Stimulated activated CD4-positive, alpha-beta T cell treated with anti-CD3 and anti-CD28 coated beads, Interleukin-15, amount 100 ng/mL, for 24 hours (primary cell): ENCODE data around the gene ZBTB7C.

Experiments
- DNase-seq: peaks from one replicate; pipeline ENCODE4 v3.0.0-alpha.2; 2020

The ZBTB7C gene

DNA sequence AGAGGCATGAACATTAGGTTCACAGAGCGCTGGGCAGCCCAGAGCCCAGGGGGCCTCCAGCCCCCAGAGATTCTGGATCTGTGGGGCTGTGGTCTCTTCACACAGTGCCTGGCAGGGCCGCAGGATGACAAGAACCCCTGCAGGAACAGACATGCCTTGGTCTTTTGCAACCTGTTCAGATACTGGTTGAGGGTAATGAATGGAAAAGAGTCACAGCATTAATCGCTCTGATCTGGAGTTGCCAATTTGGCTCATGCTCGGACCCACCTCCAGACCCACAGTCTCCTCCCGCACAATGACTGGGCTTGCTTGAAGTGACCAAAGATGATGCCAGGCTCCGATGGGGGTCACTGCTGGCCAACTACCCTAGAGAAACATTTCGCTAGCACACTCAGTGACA lies 249.4 kb downstream of the ZBTB7C start:
- no peak for DNase-seq

DNA sequence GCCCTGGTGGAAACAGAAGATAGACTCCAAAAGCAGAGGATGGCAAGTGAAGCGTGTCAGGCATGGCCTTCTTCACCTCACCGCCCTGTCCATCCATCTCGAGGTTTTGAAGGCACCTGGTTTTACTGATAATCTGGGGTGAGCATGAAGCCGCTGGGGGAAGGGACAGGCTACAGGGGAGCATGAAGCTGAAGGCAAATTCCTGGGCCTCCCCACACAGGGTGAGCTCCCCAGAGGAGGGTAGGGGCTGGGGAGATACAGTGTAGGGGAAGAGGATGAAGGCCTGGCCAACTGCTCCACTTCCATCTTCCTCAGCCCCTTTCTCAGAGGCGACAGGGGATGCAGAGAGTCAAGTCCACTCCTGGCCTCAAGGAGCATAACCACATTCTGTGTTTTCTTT lies 250.5 kb downstream of the ZBTB7C start:
- no peak for DNase-seq

DNA sequence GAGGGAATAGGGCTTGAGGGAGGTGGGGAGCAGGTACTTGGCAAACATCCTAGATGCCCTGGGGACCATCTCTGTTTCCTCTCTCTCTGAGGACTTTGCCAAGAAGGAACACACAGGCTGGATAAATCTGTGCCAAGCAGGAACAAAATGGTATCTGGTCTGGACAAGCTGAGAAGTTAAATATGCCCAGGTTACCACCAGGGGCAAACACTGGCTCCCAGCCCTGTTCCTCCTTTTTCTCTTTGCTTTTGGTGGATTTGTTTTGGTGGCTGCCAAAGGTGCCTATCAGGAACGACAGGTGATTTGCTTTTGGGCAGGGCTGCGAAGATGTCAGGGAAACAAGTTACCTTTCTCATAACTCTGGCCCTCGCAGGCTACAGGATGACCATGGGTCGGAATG lies 251.2 kb downstream of the ZBTB7C start:
- no peak for DNase-seq

DNA sequence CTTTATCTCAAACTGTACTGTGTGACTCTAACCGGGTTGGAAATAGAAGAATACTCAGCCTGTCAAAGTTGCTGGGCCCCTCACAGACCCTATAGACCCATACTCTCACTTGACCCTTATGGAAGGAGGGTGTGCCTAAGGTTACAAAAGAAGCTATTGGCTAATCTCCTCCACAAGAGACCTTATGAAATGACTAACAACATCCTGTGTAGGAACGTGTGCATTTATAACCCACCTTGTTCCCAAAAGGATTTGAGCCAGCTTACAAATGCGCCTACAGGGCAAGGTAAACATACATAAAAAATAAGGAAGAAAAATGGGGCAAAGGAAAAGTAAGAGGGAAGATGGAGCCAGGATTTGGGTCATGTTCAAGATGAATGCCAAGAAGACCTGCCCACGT lies 253.3 kb downstream of the ZBTB7C start:
- no peak for DNase-seq

DNA sequence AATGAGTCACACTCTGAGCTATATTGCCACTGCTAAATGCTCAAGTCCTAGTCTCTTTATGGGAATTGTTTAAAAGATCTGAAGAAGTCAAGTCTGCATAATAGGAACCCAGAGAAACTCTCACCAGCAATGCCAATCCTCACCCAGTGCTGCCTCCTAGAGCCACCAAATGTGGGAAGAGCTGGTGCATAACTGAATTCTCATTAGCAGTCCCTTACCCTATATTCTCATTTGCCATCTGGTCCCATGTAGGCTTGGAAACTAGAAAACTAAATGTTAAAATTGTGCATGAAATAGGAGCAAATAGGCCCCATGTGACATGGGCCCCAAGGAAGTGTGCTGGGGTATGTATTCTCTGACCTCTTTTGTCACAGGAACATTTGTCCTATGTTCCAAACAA lies 254.4 kb downstream of the ZBTB7C start:
- no peak for DNase-seq

DNA sequence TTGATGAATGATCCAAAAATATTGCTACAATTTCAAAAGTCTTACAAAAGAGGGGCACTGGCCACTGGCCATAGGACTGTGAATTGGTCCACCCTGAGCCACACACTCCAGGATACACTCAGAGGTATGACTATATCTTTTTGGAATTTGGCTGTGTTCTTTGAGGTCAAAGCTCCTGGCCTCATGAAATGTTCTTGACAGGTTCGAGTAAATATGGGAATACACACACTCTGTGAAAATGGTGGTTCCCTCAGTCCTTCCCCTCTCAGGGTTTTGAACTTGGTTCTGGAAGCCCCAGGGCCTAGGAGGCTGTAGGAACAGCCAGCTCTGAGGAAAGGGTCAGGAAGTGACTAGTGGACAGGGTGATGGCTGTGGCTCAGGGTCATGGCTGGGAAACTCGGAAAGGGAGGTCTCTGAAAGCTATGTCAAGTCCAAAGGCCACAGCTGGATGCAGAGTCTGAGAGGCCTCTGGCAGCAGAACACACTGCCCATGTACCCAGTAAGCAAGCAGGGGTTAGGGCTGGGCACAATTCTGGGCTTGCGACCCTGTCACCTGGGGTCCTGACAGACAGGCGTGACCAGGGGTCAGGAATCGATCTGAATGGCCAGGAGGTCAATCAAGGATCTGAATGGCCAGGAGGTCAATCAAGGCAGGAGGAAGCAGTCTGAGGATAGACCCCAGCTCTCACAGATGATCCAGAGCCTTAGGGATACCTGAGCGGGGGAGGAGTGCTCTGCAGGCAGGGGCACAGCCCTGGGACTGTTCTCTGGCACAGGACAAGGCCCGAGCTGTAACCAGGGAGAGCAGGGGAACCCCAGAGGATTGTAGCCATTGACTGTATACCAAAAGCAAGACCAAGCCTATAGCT lies 255.3 kb downstream of the ZBTB7C start:
- DNase-seq: no peak

DNA sequence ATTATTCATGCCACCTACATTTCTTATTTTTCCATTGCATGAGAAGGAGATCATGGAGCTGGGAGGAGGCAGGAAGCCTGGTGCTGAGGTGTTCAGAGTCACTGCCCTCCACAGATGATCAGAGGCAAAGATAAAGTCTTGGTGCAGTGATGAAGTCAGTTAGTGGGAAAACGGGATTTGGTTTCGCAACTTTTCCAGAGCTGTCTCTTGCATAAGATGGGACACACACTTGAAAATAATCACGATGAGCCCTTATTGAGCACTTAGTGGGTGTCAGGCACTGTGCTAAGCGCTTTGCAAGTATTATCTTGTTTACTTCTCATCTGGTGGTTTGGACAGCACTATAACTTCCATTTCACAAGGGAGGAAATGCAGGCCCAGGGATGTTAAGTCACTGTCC lies 256.6 kb downstream of the ZBTB7C start:
- no peak for DNase-seq

DNA sequence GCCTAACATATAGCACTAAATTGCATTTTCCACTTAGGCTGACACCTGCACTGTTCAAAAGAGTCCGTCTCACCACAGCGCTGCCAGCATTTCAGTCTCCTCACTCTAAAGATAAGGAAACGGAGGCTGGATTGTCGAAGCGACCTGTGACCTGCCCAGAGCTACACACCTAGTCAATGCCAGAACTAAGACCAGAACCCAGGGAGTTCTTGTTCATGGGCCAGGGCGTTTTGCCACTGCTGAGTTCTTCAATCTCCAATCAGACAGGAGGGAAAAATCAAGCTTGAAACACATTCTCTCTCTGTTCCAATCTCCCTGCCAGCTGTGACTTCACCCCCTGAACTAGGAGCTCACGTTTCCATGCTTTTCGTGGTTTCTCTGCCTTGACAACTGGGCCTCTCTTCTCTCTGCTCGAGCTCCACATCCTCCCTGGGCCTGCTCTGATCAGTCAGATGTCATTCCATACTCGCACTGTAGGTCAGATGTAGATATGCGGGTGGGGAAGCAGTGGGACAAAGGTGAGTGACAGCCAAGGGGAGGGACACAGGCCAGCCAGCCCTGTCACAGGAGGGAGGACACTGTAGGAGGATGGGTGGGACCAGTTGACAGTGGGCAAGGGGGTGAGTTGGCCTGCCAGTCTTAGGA lies 257.6 kb downstream of the ZBTB7C start:
- no peak for DNase-seq

DNA sequence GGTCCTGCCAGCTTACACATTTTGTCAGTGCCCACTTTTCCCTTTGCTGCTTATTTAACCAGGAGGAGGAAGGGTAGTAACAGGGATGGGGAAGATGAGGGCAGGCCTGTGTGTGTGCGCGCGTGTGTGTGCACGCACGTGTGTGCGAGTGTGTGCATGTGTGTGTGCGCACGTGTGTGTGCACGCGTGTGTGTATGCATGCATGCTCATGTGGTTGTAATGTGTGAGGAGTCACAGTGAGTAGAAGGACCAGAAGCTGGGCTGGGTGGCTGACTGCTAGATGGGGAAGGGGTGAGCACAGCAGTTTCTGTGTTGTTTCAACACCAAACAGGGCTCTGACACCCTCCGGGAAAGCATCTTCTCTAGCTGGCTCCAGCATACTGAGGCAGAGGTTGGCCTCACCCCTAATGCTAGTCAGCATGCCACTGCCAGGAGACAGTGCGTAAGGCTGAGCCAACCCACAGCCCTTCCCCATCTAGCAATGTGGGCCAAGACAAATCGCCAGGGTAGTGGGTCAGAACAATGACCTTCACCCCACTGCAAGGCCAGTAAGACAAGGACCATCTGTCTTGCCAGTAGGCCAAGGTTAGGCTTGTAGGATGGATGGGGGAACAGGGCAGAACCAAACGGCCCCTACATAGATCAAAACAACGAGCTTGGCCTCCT lies 260.0 kb downstream of the ZBTB7C start:
- DNase-seq: no peak

DNA sequence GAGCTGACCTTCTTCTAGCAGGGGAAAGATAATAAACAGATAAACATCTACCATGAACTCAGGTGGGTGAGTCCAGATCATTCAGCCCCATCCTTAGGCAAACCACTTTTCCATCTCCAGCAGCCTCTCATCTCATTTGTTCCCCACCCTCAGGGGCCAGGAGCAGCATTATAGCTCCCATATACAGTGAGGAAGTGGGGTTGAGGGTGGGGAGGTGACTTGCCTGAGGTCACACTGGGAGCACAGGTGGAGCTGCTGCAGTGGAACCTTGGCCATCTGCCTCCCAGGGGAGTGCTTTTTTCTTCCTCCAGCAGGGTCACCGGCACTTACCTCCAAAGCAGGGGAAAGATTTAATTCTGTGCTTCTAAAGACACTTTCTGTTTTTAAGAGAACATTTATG lies 266.2 kb downstream of the ZBTB7C start:
- DNase-seq: no peak

DNA sequence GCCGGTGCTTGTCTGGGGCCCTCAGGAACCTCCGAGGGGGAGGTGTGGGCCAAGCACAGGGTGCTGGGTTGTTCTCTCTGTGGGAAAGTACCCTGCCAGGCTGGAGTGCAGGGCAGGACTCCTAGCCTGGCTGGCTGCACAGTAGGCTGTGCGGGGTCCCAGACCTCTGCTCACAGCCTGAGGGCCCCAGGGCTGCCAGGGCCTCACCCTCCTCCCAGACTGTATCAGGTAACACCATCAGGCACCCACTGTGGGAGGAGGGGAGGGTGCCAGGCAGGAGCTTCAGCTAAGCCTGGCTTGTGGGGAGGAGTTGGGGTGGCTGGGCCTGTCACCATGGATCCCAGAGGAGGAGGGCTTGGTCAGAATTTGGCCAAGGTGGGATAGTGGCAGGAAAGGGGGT lies 266.8 kb downstream of the ZBTB7C start:
- DNase-seq: no peak

DNA sequence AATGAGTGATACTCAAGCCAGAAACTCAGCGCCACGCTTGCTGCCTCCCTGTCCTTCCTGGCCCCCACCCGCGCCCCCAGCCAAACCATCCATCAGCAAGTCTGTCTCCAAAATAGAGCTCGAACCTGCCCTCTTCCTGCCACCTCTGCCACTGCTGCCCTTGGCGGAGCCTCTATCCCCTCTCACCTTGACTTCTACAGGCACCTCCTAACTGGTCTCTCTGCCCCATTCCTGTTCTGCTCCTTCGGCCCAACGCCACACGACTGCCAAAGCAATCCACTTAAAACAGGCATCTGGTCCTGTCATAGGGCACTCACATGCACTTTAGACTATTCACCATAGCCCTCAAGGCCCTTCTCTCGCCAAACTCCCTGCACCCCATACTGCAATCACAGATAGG lies 268.5 kb downstream of the ZBTB7C start:
- DNase-seq: no peak

DNA sequence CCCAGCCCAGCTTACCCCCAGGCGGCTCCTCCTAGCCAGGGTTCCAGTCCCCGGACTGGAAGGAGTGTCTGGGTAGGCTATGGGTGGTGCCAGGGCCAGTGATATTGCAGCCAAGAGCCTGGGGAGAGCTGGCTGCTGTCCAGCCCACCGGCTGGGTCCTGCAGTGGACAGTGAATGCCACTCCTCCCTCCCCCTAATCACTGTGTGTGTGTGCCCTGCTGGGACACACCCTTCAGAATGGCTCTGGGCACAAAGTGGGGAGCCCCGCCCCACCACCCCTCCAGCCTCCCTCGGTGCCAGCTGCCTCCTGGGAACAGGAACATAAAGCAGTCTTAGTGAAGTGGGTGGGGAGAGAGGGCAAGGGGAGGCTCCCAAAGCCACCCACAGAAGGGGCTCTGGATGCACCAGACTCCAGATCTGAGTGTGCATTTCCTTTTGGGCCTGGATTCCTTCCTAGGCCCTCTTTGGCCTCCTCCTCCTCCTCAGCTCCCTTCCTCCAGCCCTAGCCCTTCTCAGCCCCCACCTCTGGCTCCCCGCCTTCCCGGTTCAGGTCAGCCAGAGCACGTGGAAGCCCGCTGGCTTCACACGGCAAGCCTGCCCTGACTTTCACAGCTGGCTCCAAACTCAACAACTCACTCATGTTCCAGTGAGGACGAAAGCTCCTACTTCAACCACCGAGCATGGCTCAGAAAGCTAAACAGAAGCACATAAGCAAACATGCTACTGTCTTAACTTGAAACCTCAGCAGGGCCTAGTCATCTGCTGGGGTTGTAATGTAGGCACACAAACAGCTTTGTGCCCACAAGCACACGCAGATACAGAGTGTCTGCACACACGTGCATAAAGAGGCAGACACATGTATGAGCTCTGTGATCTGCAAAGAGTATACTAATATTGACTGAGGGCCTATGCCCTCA lies 269.5 kb downstream of the ZBTB7C start:
- no peak for DNase-seq

DNA sequence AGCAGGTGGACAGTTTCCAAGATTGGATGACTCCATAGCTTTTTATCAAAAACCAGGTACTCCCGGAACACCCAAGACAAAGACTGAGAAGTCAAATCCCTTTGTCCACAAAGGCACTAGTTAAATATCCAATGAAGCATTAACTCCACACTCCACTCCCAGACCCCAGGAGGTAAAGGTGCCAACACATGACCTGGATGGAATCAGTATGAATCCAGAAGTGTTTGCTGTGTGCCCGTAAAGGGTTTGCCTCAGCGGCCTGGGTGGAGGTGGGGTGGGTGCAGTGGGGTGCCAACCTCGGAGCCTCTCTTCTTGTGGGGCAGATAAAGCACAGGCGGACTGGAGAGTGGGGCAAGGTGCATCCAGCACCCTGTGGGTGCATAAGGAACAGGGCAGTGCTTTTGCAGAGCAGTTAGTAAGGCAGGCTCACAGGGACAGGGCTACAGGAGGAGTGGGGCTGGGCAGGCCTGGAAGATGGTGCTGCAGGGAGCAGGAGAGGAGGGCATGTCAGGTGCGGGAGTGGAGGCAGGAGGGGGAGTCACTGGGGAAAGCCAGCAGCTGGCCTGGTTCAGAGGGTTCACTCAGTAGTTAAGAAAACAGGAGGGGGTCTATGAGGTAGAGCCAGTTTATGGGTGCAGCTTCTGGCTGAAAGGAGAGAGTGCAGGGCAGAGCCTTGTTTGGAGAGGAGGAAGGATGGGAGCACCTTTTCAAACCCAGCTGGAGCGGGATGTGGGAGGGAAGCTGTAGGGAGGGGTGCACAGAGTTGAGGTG lies 270.3 kb downstream of the ZBTB7C start:
- no peak for DNase-seq

DNA sequence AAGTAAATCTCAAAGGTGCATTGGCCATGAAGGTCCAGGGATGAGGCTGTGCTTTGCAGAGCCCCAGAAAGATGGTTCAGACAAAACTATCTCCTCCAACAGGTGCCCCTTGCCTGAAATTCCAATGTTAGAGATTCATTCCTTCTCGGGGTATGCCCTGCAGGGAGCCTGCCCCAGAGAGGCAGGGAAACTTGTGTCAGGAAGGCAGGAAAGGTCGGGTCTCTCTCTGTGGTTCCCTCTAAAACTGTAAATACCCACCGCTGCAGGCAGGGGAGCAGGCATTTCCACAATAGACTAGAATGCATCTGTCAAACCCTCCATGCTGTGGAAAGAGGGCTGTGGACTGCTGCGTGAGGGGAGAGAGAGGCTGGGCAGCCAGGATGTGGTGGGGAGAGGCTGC lies 271.0 kb downstream of the ZBTB7C start:
- no peak for DNase-seq

DNA sequence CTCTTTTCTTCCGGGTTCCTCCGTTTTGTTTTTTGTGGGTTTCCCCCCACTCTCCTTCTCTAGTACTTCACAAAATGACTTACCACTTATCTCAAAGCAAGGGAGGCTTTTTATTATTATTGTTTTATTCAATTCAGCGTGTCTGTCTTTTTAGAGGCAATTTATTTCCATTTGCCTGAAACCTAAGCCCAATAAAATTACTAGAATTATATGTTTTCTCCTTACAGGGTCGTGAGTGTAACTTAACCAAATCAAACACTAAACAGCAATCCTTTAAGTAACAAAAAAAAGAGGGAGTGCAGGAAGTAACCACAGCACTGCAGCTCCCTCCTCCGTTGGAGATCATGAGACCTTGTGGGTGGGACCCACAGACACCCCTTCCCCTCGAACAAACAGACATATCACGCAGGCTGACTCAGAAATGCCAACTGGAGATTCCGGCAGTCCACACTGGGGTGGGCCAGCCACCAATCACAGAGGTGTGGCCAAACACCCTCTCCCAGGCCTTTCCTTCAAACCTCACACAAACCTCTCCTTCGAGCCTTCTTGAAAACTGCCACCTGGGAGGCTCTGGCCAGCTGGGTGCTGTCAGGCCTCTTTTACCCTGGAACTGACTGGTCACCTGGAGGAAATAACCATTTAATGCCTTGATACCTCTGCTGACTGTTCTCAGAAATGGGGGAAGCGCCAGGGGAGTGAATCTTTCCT lies 271.7 kb downstream of the ZBTB7C start:
- DNase-seq: no peak

DNA sequence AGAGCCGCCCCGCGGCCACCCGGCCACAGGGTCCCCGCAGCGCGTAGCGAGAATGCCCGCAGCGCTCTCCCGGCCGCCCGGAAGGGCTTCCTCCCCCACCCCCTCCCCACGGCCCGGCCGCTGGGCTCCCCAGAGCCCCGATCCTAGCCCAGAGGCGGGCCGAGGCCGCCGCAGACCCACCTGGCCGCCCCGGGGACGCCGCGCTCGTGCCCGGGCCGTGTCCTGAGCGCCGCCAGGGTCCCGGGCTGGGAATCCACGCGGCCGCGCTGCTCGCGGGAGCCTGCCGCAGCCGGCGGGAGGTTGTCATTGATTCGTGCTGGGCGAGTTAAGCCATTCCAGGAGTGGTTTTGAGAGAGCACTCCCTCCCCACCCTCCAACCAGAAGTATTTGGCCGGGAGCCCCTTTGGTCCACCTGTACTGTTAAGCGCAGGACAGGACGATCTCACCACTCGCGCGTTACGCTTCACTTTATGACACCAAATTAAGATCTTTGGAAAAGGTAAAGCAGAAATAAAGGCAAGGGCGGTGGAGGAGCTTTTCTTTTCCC lies 272.3 kb downstream of the ZBTB7C start:
- no peak for DNase-seq

DNA sequence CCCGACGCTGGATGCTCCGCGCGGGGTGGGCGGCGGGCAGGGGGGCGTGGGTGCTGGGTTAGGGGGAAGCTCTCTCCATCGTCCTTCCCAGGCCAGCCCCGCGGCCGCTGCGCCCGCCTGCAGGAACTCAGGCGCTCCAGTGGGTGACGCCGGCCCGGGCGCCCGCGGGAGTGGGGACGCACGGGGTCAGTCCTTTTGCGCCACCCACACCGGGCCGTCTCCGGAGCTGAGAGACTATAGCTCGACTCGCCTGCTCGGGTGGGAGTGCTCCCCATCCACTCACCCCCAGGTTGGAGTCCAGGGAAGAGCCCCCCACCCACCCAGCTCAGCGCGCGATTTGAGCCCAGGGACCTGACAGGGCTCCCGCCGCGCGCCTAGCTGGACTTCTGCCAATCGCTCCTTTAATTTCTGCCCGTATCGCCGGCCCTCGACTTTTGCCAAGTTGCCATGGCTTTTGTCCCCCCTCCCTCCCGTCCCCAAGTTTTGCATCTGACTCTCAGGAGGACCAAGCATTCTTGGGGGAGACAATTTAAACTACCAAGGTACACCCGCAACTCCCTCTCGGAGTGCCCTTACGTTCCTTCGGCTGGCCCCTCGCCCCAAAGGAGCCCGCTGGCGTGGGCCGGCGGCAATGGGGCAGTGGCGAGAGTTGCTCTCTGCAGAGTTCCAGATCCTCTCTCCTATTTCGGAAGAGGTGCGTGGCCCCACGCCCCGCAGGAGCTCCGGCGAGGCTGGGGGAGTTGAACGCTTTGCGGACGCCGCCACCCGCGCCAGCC lies 272.9 kb downstream of the ZBTB7C start:
- DNase-seq: no peak

DNA sequence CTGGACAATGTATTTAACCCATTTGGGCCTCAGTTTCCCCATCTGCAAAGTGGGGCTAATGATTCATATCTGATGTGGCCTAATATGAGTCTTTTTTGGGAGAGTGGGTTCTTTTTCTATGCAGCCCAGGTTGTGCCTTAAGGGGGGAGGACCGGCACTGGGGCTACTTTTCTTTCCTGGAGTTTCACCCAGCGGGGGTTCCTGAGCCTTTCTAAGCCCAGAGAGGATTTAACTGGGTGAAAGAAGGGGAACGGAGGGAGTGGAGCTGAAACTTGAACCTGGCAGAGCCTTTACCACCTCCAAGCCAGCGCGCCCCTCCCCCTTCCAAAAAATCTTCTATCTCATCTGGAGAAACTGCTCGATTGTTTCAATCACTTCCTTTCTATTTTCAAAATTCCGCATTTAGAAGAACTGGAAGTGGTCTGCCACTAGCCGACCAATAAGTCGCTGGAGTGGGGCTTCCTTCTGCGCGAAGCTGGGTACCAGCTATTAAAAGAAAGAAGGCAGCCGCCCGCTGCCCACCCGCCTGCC lies 273.7 kb downstream of the ZBTB7C start:
- DNase-seq: no peak

DNA sequence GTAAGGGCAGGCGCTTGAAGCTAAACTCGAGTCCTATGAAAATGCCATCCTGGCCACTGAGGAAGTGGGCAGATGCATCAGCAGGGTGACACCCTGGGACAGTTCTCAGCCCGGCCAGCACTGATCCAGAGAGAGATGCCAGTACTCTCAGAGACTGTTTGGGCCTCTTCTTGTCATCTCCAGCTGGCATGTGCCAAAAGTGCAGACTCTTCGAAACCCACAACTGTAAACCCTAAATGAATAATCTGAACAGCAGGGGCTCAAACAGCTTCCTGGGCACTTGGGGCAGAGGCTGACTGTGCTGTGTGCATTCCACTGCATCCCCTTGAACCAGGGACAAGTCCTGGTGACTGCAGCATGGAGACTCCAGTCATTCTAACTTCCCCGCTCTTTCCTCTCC lies 274.6 kb downstream of the ZBTB7C start:
- no peak for DNase-seq
